PC-9 (cell line): ENCODE data around the gene EPS8L2. TPM values are rescaled to one million over a fixed set of nuclear protein-coding genes. Genes with fewer than 3 reads are reported as not detected.

Source experiments
- BruUV-seq: library from RNA; stranded (reverse); fragments of 400-500 nt; replicated peaks from 2 replicates; lab custom pipeline; 2021; lab: Mats Ljungman, UMichigan
- CTCF ChIA-PET: fragments of 300-600 bp; sonication (Branson Sonifier 250); formaldehyde crosslinking; loops from one replicate; lab custom pipeline; 2022; ENCODE audit warnings: antibody characterized with exemption; lab: Charles Lee
- POLR2A ChIA-PET: fragments of 300-600 bp; sonication (Branson Sonifier 250); formaldehyde crosslinking; loops from one replicate; lab custom pipeline; 2022; ENCODE audit warnings: antibody characterized with exemption; ENCODE audit not compliant: unreplicated experiment; lab: Charles Lee
- DNase-seq, 2 experiments: peaks; one replicate each; pipeline versions ENCODE4 v3.0.0 to v3.0.0-alpha.2; 2015 to 2022; ENCODE audit warnings: mixed read lengths in 1 of 2
- H2AFZ ChIP-seq: fragments of 200-600 bp; sonication (generic); 2 replicates; pipeline ENCODE4 v1.8.1; 2017; ENCODE audit warnings: antibody characterized with exemption
- H3F3A ChIP-seq: fragments of 200-600 bp; sonication (generic); 2 replicates; pipeline ENCODE4 v1.8.1; 2017; ENCODE audit warnings: antibody characterized with exemption, mild to moderate bottlenecking, low read depth; ENCODE audit not compliant: insufficient read depth
- H3K27ac ChIP-seq: fragments of 200-600 bp; sonication (generic); 2 replicates; pipeline ENCODE4 v1.6.1; 2016; ENCODE audit warnings: mixed run types
- H3K27me3 ChIP-seq: fragments of 200-600 bp; sonication (generic); 2 replicates; pipeline ENCODE4 v1.6.1; 2016; ENCODE audit warnings: low read depth, mixed run types; ENCODE audit not compliant: insufficient read depth
- H3K36me3 ChIP-seq: fragments of 200-600 bp; sonication (generic); 2 replicates; pipeline ENCODE4 v1.6.1; 2016; ENCODE audit warnings: low read depth, mixed run types
- H3K4me1 ChIP-seq: fragments of 200-600 bp; sonication (generic); replicated peaks from 2 replicates; pipeline ENCODE4 v1.6.1; 2016; ENCODE audit warnings: mixed run types; ENCODE audit not compliant: insufficient read depth
- H3K4me2 ChIP-seq: fragments of 200-600 bp; sonication (generic); 2 replicates; pipeline ENCODE4 v1.6.1; 2017; ENCODE audit warnings: mixed run types
- H3K4me3 ChIP-seq: fragments of 200-600 bp; sonication (generic); 2 replicates; pipeline ENCODE4 v1.6.1; 2016; ENCODE audit warnings: mixed run types
- H3K79me2 ChIP-seq: fragments of 200-600 bp; sonication (generic); 2 replicates; pipeline ENCODE4 v1.6.1; 2017; ENCODE audit warnings: low read depth, mixed run types
- H3K9me2 ChIP-seq: fragments of 200-600 bp; sonication (generic); 2 replicates; pipeline ENCODE4 v1.8.1; 2017; ENCODE audit warnings: mild to moderate bottlenecking; ENCODE audit not compliant: insufficient read depth
- H3K9me3 ChIP-seq: fragments of 200-600 bp; sonication (generic); 2 replicates; pipeline ENCODE4 v1.8.1; 2016; ENCODE audit warnings: low read depth; ENCODE audit not compliant: insufficient read depth
- H4K20me1 ChIP-seq: fragments of 200-600 bp; sonication (generic); 2 replicates; pipeline ENCODE4 v1.8.1; 2017; ENCODE audit not compliant: insufficient read depth
- EZH2 ChIP-seq: fragments of 200-600 bp; sonication (generic); IDR thresholded peaks from 2 replicates; pipeline ENCODE4 v1.8.0; 2017; ENCODE audit warnings: antibody characterized with exemption, low read depth
- intact Hi-C: fragments of 100-400 bp; cut with micrococcal nuclease; formaldehyde crosslinking; loops from one replicate; pipeline ENCODE4 v1.10.0; 2022; ENCODE audit not compliant: unreplicated experiment
- total RNA-seq: library from RNA; stranded (reverse); gene quantifications from 2 replicates; pipeline ENCODE4 v1.2.3, GENCODE V29; 2021
- TF ChIP-seq, protein P1 (sequence below): fragments of 200-600 bp; sonication (generic); conservative IDR thresholded peaks from 2 replicates; pipeline ENCODE4 v1.6.1; 2017; ENCODE audit warnings: mixed run types, antibody characterized with exemption, mild to moderate bottlenecking, moderate library complexity

EPS8L2 gene
- total RNA-seq, 1 experiment from 2014 or later: 229 TPM

GRCh38 chr11:765025-765801 lies 59.2 kb downstream of the EPS8L2 start:
- Histone ChIP-seq H3K27ac (no peak overlapping the region), H3K79me2 (no peaks in the 10 kb centered on the region; the same call in 1 of the 2 replicates), H3K4me2 (no peak overlapping the region), H3K4me3 (no peak overlapping the region), H3F3A (peaks cover 67% of the 10 kb centered on the region), H3K9me3 (no peaks in the 10 kb centered on the region), H2AFZ (no peak overlapping the region), H3K36me3 (peaks cover 6% of the 10 kb centered on the region; the same call in 1 of the 2 replicates), H4K20me1 (peaks cover 20% of the 10 kb centered on the region), H3K9me2 (no peaks in the 10 kb centered on the region), H3K4me1 (peaks cover 30% of the 10 kb centered on the region), H3K27me3 (no peaks in the 10 kb centered on the region)
- ChIA-PET CTCF (no interaction called here), POLR2A (no interaction called here)
- no TSS peak for BruUV-seq
- peak; percentile 43 to 67 for DNase-seq
- no peak for TF ChIP-seq EZH2
- TF ChIP-seq, protein P1, sequence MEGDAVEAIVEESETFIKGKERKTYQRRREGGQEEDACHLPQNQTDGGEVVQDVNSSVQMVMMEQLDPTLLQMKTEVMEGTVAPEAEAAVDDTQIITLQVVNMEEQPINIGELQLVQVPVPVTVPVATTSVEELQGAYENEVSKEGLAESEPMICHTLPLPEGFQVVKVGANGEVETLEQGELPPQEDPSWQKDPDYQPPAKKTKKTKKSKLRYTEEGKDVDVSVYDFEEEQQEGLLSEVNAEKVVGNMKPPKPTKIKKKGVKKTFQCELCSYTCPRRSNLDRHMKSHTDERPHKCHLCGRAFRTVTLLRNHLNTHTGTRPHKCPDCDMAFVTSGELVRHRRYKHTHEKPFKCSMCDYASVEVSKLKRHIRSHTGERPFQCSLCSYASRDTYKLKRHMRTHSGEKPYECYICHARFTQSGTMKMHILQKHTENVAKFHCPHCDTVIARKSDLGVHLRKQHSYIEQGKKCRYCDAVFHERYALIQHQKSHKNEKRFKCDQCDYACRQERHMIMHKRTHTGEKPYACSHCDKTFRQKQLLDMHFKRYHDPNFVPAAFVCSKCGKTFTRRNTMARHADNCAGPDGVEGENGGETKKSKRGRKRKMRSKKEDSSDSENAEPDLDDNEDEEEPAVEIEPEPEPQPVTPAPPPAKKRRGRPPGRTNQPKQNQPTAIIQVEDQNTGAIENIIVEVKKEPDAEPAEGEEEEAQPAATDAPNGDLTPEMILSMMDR: peak; percentile 66
- intact Hi-C loops: no loop called here

DNA sequence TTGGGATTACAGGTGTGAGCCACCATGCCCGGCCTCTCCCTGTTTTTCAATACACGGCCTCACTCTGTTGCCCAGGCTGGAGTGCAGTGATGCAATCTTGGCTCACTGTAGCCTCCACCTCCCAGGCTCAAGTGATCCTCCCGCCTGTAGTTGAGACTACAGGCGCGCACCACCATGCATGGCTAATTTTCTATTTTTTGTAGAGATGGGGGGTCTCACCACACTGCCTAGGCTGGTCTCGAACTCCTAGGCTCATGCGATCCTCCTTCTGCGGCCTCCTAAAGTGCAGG lies 59.7 kb downstream of the EPS8L2 start:
- peaks cover 62% of the 10 kb centered on the region for H3F3A ChIP-seq
- no peak overlapping the region for H2AFZ ChIP-seq
- POLR2A ChIA-PET: no interaction called here
- H3K4me2 ChIP-seq: no peak overlapping the region
- intact Hi-C loops: no loop called here
- no TSS peak for BruUV-seq
- peaks cover 6% of the 10 kb centered on the region; the same call in 1 of the 2 replicates for H3K36me3 ChIP-seq
- peaks cover 21% of the 10 kb centered on the region for H4K20me1 ChIP-seq
- H3K79me2 ChIP-seq: no peaks in the 10 kb centered on the region
- no peaks in the 10 kb centered on the region for H3K9me2 ChIP-seq
- H3K27me3 ChIP-seq: no peaks in the 10 kb centered on the region
- H3K4me3 ChIP-seq: no peak overlapping the region
- peaks cover 28% of the 10 kb centered on the region for H3K4me1 ChIP-seq
- CTCF ChIA-PET: no interaction called here
- TF ChIP-seq, protein P1: no peak
- TF ChIP-seq EZH2: no peak
- no peak for DNase-seq
- H3K27ac ChIP-seq: no peak overlapping the region
- H3K9me3 ChIP-seq: no peaks in the 10 kb centered on the region

DNA sequence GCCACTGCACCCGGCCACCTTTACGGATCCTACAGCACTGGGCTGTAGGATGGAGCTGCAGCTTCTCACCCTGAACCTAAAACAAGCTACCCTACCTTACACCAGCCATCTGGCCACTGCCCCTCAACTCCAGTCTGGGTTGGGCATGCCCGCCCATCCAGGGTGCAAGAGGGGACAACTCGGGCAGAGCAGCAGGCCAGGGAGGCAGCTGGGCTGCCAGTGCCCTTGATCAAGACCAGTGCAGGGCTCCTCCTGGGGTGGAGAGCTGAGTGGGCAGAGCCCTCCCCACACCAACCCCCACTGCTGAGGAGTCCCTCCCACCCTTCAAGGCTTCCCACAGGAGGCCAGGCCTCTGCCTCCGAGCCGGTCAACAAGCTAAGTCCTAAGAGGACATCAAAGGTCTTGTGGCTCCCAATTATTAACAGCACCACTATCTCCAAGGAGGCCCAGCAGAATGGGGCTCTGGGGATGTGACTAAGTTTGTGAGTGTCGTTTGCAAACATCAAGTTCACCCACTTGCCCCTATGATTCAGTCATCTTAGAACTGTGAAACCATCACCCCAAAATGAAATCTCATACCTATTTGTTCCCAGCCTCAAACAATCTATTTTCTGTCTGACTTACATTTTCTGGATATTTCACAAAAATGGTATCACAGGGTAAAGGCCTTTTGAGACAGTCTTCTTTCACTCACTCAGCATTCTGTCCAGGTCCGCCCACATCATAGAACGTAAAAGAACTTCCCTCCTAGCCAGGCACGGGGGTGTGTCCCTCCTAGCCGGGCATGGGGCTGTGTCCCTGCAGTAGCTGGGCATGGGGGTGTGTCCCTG lies 60.3 kb downstream of the EPS8L2 start:
- Histone ChIP-seq H3K9me3 (no peaks in the 10 kb centered on the region), H4K20me1 (peaks cover 23% of the 10 kb centered on the region), H3K4me1 (peaks cover 22% of the 10 kb centered on the region), H3K4me3 (no peak overlapping the region), H3K4me2 (no peak overlapping the region), H3K79me2 (no peaks in the 10 kb centered on the region), H2AFZ (no peak overlapping the region), H3K27ac (no peak overlapping the region), H3K27me3 (no peaks in the 10 kb centered on the region), H3K9me2 (no peaks in the 10 kb centered on the region), H3K36me3 (peaks cover 6% of the 10 kb centered on the region; the same call in 1 of the 2 replicates), H3F3A (peaks cover 56% of the 10 kb centered on the region)
- no TSS peak for BruUV-seq
- intact Hi-C loops: no loop called here
- POLR2A ChIA-PET: no interaction called here
- no peak for TF ChIP-seq EZH2
- TF ChIP-seq, protein P1: no peak
- CTCF ChIA-PET: interaction anchor here (0.6 kb wide), 1 partner anchor 9 kb away, joined by 8 read pairs; no protein-coding TSS in a partner anchor
- no peak for DNase-seq
